Endothelial cell (in vitro differentiated cells): Measurements from ENCODE around the gene DENND6B. TPM values are rescaled to one million over a fixed set of nuclear protein-coding genes. Genes with fewer than 3 reads are reported as not detected.

Experiments used
- DNase-seq: peaks from one replicate; pipeline ENCODE4 v3.0.0; 2021; ENCODE audit warnings: low spot score
- H3K27ac Mint-ChIP-seq: one replicate; pipeline ENCODE4 v1.8.0; 2021; ENCODE audit warnings: mixed read lengths, inconsistent platforms; ENCODE audit not compliant: unreplicated experiment
- H3K27me3 Mint-ChIP-seq: one replicate; pipeline ENCODE4 v1.8.0; 2021; ENCODE audit warnings: mild to moderate bottlenecking, moderate library complexity, mixed read lengths, inconsistent platforms; ENCODE audit not compliant: unreplicated experiment
- H3K36me3 Mint-ChIP-seq: one replicate; pipeline ENCODE4 v1.8.0; 2021; ENCODE audit warnings: mild to moderate bottlenecking, low read depth, mixed read lengths, inconsistent platforms; ENCODE audit not compliant: unreplicated experiment
- H3K4me1 Mint-ChIP-seq: one replicate; pipeline ENCODE4 v1.8.0; 2021; ENCODE audit warnings: mild to moderate bottlenecking, mixed read lengths, inconsistent platforms; ENCODE audit not compliant: unreplicated experiment
- H3K4me3 Mint-ChIP-seq: one replicate; pipeline ENCODE4 v1.8.0; 2021; ENCODE audit warnings: mild to moderate bottlenecking, mixed read lengths, inconsistent platforms; ENCODE audit not compliant: unreplicated experiment
- H3K9me3 Mint-ChIP-seq: one replicate; pipeline ENCODE4 v1.8.0; 2021; ENCODE audit warnings: mixed read lengths, inconsistent platforms; ENCODE audit not compliant: unreplicated experiment
- CTCF ChIP-seq: fragments of 200-600 bp; sonication (generic); IDR thresholded peaks from one replicate; pipeline ENCODE4 v1.5.0; 2021; ENCODE audit warnings: antibody characterized with exemption; ENCODE audit not compliant: unreplicated experiment
- total RNA-seq: library from RNA; stranded (reverse); fragmentation: NEBNext Ultra II Directional; extraction: Animal tissue kit (Norgen Biotek cat#: 25700); gene quantifications from one replicate; pipeline ENCODE4 v1.2.1, GENCODE V29; 2021; ENCODE audit not compliant: unreplicated experiment

The DENND6B gene
- total RNA-seq, 1 donor from 2014 or later = 3.6 TPM

GRCh38 chr22:50363166-50363802, 36.5 kb upstream of the DENND6B start:
- peaks cover 11% of the 10 kb centered on the region for H3K36me3 Mint-ChIP-seq
- peaks cover 6% of the 10 kb centered on the region for H3K4me1 Mint-ChIP-seq
- no peak for DNase-seq
- H3K4me3 Mint-ChIP-seq = no peak overlapping the region
- H3K9me3 Mint-ChIP-seq = no peaks in the 10 kb centered on the region
- H3K27me3 Mint-ChIP-seq = peaks cover 3% of the 10 kb centered on the region
- no peak overlapping the region for H3K27ac Mint-ChIP-seq
- no peak for TF ChIP-seq CTCF

- H3K27ac Mint-ChIP-seq = no peak overlapping the region
- peaks cover 6% of the 10 kb centered on the region for H3K4me1 Mint-ChIP-seq
- no peak for TF ChIP-seq CTCF
These were observed 34.9 kb upstream of the DENND6B start for GRCh38 chr22:50361688-50362087.

GRCh38 chr22:50361222-50361621, 34.4 kb upstream of the DENND6B start:
- Mint-ChIP-seq H3K9me3 (no peaks in the 10 kb centered on the region), H3K4me3 (no peak overlapping the region), H3K27me3 (peaks cover 3% of the 10 kb centered on the region), H3K4me1 (peaks cover 6% of the 10 kb centered on the region), H3K36me3 (peaks cover 8% of the 10 kb centered on the region), H3K27ac (peak overlapping the region; percentile 46)
- TF ChIP-seq CTCF = no peak
- DNase-seq = no peak

More at GRCh38 chr22:50361688-50362087, 34.9 kb upstream of the DENND6B start:
- Mint-ChIP-seq H3K4me3 (no peak overlapping the region), H3K9me3 (no peaks in the 10 kb centered on the region), H3K27me3 (peaks cover 3% of the 10 kb centered on the region), H3K36me3 (peaks cover 8% of the 10 kb centered on the region)
- DNase-seq = no peak

- H3K4me1 Mint-ChIP-seq = peaks cover 6% of the 10 kb centered on the region
These were observed 33.8 kb upstream of the DENND6B start for GRCh38 chr22:50360578-50360977.

More at GRCh38 chr22:50360578-50360977, 33.8 kb upstream of the DENND6B start:
- Mint-ChIP-seq H3K36me3 (peaks cover 8% of the 10 kb centered on the region), H3K27me3 (peaks cover 3% of the 10 kb centered on the region), H3K4me3 (no peak overlapping the region), H3K27ac (no peak overlapping the region), H3K9me3 (no peaks in the 10 kb centered on the region)
- TF ChIP-seq CTCF = no peak
- DNase-seq = no peak
